AG09319 (cell line): Measurements from ENCODE around the gene KIRREL3.

Source experiments
- DNase-seq: peaks from one replicate; pipeline ENCODE4 v3.0.0-alpha.2; 2010; ENCODE audit warnings: low read depth; ENCODE audit errors: extremely low read depth
- TF ChIP-seq, protein P1 (sequence below): IDR thresholded peaks from 2 replicates; pipeline ENCODE4 v1.5.1; 2011; ENCODE audit warnings: low read depth, mild to moderate bottlenecking, inconsistent platforms, low read length, moderate library complexity

The KIRREL3 gene

DNA sequence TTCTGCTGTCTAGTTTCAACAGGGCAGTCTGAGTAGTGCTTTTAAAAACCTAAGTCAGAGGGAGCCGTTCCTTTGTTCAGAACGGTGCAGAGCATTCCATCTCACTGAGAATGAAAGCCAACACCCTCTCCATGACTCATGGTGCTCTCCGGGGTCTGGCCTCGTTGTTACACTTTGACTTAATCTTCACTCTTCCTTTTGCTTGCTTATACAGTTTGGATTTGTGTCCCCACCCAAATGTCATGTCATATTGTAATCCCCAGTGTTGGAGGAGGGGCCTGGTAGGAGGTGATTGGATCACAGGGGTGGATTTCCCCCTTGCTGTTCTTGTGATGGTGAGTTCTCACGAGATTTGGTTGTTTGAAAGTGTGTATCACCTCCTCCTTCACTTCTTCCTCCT, 352.8 kb downstream of the KIRREL3 start:
- TF ChIP-seq, protein P1, sequence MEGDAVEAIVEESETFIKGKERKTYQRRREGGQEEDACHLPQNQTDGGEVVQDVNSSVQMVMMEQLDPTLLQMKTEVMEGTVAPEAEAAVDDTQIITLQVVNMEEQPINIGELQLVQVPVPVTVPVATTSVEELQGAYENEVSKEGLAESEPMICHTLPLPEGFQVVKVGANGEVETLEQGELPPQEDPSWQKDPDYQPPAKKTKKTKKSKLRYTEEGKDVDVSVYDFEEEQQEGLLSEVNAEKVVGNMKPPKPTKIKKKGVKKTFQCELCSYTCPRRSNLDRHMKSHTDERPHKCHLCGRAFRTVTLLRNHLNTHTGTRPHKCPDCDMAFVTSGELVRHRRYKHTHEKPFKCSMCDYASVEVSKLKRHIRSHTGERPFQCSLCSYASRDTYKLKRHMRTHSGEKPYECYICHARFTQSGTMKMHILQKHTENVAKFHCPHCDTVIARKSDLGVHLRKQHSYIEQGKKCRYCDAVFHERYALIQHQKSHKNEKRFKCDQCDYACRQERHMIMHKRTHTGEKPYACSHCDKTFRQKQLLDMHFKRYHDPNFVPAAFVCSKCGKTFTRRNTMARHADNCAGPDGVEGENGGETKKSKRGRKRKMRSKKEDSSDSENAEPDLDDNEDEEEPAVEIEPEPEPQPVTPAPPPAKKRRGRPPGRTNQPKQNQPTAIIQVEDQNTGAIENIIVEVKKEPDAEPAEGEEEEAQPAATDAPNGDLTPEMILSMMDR = no peak
- DNase-seq = peak; percentile 41

DNA sequence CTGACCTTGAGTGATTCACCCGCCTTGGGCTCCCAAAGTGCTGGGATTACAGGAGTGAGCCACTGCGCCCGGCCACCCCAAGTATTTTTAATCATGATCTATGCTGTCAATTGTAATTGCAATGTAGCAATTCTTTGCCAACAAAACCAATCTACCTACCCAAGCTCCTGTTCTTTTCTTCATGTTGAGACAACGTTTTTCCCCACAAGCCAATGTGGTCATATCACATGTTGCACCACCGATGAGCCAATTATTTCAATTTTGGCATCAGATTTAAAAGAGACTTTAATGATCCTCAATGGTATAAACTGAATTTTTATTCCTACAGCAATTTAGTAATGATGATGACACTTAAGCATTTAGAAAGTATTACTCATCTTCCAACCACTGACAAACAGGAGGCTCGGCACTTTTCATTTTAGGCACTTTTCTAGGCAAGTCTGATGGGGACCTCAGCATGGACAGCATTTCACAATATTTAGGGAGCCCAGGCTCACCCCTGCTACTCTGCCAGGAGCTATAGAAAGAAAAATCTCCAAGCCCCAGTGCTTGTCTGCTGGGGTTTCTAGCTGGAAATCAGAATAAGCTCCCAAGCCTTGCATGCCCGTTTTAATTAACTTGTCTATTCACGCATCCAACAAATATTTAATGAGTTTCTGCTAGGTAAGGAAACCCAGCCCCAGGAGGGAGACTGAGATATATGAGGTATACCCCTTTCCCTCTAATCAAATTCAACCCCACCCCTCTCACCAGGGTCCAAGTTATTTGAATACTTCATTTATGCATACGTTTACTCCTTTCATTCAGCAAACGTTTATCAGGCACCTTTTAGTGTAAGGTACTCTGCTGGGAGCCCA, 353.6 kb downstream of the KIRREL3 start:
- DNase-seq = no peak
- TF ChIP-seq, protein P1 = no peak

DNA sequence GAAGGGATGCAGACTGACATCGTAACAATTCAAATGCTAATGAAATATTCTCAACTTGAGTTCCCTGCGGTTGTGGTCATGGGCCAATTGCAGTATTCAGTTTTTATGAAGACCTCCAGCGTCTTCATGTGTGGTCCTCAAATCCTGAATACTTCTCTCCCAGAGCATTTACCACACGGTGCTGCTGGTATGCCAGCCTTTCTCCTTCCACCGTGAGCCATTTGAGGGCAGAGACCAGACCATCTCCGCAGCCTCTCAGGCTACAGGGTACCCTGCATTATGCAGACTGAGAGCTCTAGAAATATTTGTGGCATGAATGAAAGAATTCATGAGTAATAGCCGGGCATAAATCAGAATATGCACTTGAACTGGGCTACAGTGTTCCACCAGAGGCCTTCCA, 355.4 kb downstream of the KIRREL3 start:
- TF ChIP-seq, protein P1 = no peak
- no peak for DNase-seq

DNA sequence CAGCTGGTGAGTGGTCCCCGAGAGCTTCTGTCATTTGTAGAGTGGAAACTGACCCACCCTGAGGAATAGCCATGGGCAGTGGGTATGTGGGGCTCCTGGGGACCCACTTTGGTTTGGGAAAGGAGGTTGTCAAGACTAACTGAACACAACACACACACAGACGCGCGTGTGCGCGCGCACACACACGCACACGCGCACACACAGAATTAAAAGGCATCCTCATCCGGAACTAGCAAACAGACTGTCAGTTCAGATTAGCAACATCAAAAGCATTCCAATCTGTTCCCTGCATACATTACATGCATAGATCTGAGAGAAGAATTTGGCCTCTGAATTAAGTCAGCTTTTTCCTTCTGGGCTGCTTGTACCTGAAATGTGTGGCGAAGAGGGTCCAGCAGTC, 360.4 kb downstream of the KIRREL3 start:
- TF ChIP-seq, protein P1 = no peak
- no peak for DNase-seq

DNA sequence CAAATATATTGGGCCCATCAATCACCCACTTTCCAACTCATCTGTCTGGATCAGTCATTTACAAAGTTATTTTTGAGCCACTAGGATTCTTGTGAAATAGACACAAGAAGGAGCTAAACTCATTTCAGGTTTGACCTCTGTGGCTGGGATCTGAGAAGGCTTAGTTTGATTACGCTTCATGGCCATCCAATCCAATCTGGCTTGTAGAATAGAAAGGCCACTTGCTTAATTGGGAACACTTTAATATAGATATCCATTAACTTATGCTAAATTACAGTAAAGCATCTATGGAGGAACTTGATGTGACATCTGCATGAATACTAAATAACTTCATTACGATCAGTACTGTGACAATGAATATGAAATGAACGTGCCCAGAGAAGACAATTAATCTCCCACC, 360.9 kb downstream of the KIRREL3 start:
- no peak for DNase-seq
- TF ChIP-seq, protein P1 = no peak

DNA sequence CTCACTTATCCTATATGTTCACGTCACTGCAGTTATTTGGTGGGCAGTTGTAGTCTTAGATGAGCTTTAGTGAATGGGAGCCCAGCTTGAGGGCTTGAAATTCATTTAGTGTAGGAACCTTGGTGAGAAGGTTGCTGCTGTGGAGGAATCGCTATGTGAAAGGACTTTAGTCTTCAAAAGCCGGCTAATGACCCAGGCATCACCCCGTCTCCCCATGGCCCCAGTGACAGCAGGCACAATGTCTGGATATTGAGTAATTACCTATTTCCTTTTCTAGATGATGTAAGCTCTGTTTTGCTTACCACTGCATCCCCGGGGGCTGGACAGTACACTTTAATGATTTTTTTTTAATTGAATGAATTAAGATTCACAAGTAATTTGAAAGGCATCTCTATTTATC, 361.9 kb downstream of the KIRREL3 start:
- DNase-seq = no peak
- TF ChIP-seq, protein P1 = no peak

DNA sequence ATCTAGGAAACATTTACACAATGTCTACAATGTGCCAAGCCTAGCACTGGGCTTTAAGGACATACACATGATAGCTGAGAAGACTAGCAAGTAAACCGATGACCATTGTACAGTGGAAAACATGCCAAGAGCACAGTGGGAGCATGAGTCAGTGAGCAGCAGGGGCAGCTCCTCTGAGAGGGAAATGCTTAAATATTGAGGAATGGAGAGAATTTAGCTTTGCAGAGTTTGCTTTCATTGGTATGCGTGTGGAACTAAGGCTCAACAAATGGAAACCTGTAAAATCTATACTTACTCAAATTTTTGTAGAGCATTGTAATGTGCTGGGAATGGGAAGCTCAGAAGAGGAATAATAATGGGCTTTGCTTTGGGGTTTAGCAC, 362.8 kb downstream of the KIRREL3 start:
- TF ChIP-seq, protein P1 = no peak
- peak; percentile 67 for DNase-seq
